KMS-11 (cell line): ENCODE measurements around the gene PPARGC1A.
A peak's percentile ranks its signal among the peaks of the same experiment; 100 is the strongest.

ENCODE experiments used
- H2AFZ ChIP-seq: fragments of 200-600 bp; sonication (generic); 2 replicates; pipeline ENCODE4 v1.6.1; 2016; ENCODE audit warnings: antibody characterized with exemption, mixed run types, low read depth
- H3K27ac ChIP-seq: fragments of 200-600 bp; sonication (generic); 2 replicates; pipeline ENCODE4 v1.6.1; 2016; ENCODE audit warnings: mild to moderate bottlenecking, mixed run types
- H3K27me3 ChIP-seq: fragments of 200-600 bp; sonication (generic); 2 replicates; pipeline ENCODE4 v1.6.1; 2017; ENCODE audit warnings: mild to moderate bottlenecking, low read depth, mixed run types, moderate library complexity; ENCODE audit not compliant: insufficient read depth
- H3K36me3 ChIP-seq: fragments of 200-600 bp; sonication (generic); 2 replicates; pipeline ENCODE4 v1.6.1; 2017; ENCODE audit warnings: mild to moderate bottlenecking, mixed run types; ENCODE audit not compliant: insufficient read depth
- H3K4me1 ChIP-seq: fragments of 200-600 bp; sonication (generic); 2 replicates; pipeline ENCODE4 v1.6.1; 2016; ENCODE audit warnings: mild to moderate bottlenecking, low read depth, mixed run types; ENCODE audit not compliant: poor library complexity, severe bottlenecking
- H3K4me2 ChIP-seq: fragments of 200-600 bp; sonication (generic); 2 replicates; pipeline ENCODE4 v1.7.0; 2016; ENCODE audit warnings: mild to moderate bottlenecking, mixed run types
- H3K4me3 ChIP-seq: fragments of 200-600 bp; sonication (generic); IDR thresholded peaks from 2 replicates; pipeline ENCODE4 v1.6.1; 2017; ENCODE audit warnings: low read depth, low read length, mixed read lengths; ENCODE audit not compliant: insufficient read depth
- H3K79me2 ChIP-seq: fragments of 200-600 bp; sonication (generic); 2 replicates; pipeline ENCODE4 v1.6.1; 2016; ENCODE audit warnings: low read depth, mixed run types; ENCODE audit not compliant: insufficient read depth
- H3K9ac ChIP-seq: fragments of 200-600 bp; sonication (generic); 2 replicates; pipeline ENCODE4 v1.6.1; 2016; ENCODE audit warnings: mild to moderate bottlenecking, mixed run types
- H4K20me1 ChIP-seq: fragments of 200-600 bp; sonication (generic); 2 replicates; pipeline ENCODE4 v1.6.1; 2016; ENCODE audit warnings: mild to moderate bottlenecking, mixed run types; ENCODE audit not compliant: insufficient read depth
- CTCF ChIP-seq: fragments of 200-600 bp; sonication (generic); conservative IDR thresholded peaks from 2 replicates; pipeline ENCODE4 v1.6.1; 2017; ENCODE audit warnings: low read depth, mild to moderate bottlenecking, antibody characterized with exemption, low read length, moderate library complexity, mixed read lengths

PPARGC1A gene

GRCh38 chr4:23889391-23889790, 456 bp downstream of the PPARGC1A start:
- Histone ChIP-seq H3K27me3 (no peaks in the 10 kb centered on the region), H3K79me2 (no peaks in the 10 kb centered on the region), H4K20me1 (no peaks in the 10 kb centered on the region), H3K4me1 (peaks cover 12% of the 10 kb centered on the region), H3K4me2 (peak overlapping the region; percentile 73), H3K27ac (no peak overlapping the region), H3K4me3 (peak overlapping the region; percentile 52), H2AFZ (peak overlapping the region; percentile 92; the same call in 1 of the 2 replicates), H3K36me3 (no peaks in the 10 kb centered on the region), H3K9ac (peak overlapping the region; percentile 44; the same call in 1 of the 2 replicates)
- no peak for TF ChIP-seq CTCF

GRCh38 chr4:23888421-23889319, 1.2 kb downstream of the PPARGC1A start:
- H3K9ac ChIP-seq: peak overlapping the region; percentile 44; the same call in 1 of the 2 replicates
- no peaks in the 10 kb centered on the region for H3K79me2 ChIP-seq
- H3K4me3 ChIP-seq: no peak overlapping the region
- no peaks in the 10 kb centered on the region for H3K27me3 ChIP-seq
- H3K36me3 ChIP-seq: no peaks in the 10 kb centered on the region
- no peak for TF ChIP-seq CTCF
- no peaks in the 10 kb centered on the region for H4K20me1 ChIP-seq
- H2AFZ ChIP-seq: peak overlapping the region; percentile 92
- H3K27ac ChIP-seq: no peak overlapping the region
- H3K4me2 ChIP-seq: peak overlapping the region; percentile 73
- H3K4me1 ChIP-seq: peaks cover 12% of the 10 kb centered on the region

- H3K4me3 ChIP-seq: no peak overlapping the region
- H3K27me3 ChIP-seq: no peaks in the 10 kb centered on the region
- TF ChIP-seq CTCF: no peak
- no peak overlapping the region for H3K27ac ChIP-seq
- no peak overlapping the region for H2AFZ ChIP-seq
- peak overlapping the region; percentile 73; the same call in 1 of the 2 replicates for H3K4me2 ChIP-seq
- H3K36me3 ChIP-seq: no peaks in the 10 kb centered on the region
- peaks cover 12% of the 10 kb centered on the region for H3K4me1 ChIP-seq
- H3K9ac ChIP-seq: no peak overlapping the region
- H4K20me1 ChIP-seq: no peaks in the 10 kb centered on the region
- no peaks in the 10 kb centered on the region for H3K79me2 ChIP-seq
Measured at GRCh38 chr4:23887989-23888388, 1.9 kb downstream of the PPARGC1A start.

GRCh38 chr4:23887173-23887572, 2.7 kb downstream of the PPARGC1A start:
- no peaks in the 10 kb centered on the region for H3K79me2 ChIP-seq
- no peak overlapping the region for H3K4me2 ChIP-seq
- no peak overlapping the region for H3K9ac ChIP-seq
- H2AFZ ChIP-seq: no peak overlapping the region
- H3K27me3 ChIP-seq: no peaks in the 10 kb centered on the region
- peaks cover 12% of the 10 kb centered on the region for H3K4me1 ChIP-seq
- no peaks in the 10 kb centered on the region for H4K20me1 ChIP-seq
- no peaks in the 10 kb centered on the region for H3K36me3 ChIP-seq
- H3K4me3 ChIP-seq: no peak overlapping the region
- H3K27ac ChIP-seq: no peak overlapping the region
- TF ChIP-seq CTCF: no peak
